Stimulated activated CD4-positive, alpha-beta T cell treated with anti-CD3 and anti-CD28 coated beads, TNF-alpha, amount 100 ng/mL, for 24 hours (primary cell): Measurements from ENCODE around the gene SLC10A7.

Source experiments
- DNase-seq, 3 experiments: peaks; one replicate each; pipeline ENCODE4 v3.0.0-alpha.2; 2020; ENCODE audit warnings: low read depth in 3 of 3

Gene SLC10A7

DNA sequence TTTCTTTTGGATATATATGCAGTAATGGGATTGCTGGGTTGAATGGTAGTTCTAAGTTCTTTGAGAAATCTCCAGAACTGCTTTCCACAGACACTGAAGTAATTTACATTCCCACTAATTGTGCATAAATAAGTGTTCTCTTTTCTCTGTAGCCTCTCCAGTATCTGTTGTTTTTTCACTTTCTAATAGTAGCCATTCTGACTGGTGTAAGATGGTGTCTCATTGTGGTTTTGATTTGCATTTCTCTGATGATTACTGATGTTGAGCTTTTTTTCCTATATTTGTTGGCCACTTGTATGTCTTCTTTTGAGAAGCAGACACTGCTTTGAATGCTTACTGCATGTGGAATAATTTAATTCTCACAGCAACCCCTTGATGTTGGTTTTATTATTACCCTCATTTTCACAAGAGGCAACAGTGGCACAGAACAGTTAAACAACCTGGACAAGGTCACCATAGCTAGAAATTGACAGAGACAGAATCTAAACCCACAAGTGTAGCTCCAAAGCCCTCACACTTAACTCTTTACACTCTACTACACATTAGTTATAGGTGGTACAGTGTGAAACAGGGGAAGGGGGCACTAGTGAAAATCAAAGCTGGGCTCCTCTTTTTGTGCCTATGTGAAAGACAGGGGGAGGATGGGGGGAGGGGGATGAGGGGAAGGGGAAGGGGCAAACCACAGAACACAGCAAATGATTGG is 211.3 kb downstream of the SLC10A7 start:
- DNase-seq, result no peak

GRCh38 chr4:146308951-146309350 is 212.8 kb downstream of the SLC10A7 start:
- DNase-seq, result no peak

DNA sequence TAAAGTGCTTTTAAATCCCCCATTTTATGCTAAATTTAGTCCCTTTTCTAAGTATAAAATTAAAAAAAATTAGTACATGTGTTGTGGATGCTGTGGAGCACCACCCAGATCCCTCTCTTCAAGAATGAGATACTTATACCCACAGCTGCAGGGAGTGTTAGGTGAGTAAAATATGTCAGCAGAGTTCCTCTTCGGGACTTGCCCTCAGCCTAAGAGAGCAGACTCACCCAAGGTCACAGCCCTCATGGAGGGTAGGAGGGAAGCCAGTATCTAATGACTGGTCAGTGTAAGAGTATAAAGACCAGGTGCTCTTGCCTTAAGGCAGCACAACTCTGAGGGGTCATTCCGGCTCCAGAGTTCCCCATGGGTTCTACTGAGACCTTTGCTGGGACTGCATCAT is 218.9 kb downstream of the SLC10A7 start:
- no peak for DNase-seq

DNA sequence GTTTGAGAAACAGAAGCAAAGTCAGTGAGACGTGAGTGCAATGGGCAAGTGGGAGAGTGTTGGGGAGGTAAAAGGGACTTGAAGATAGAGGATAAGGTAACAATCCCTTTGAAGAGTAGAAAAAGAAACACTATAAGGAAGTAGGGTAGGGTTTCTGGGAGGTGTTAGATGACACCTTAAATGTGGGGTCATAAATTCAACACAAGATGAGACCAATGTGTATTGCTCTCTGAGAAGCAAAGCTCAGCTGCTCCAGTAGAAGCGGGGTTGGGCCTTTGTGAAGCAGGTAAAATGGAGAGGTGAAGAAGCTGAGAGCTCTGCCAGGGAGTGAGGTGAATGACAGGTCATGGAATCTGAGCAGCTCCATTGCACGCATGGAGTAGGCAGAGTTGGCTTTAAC is 222.1 kb downstream of the SLC10A7 start:
- no peak for DNase-seq

- DNase-seq, result no peak
Measured at GRCh38 chr4:146294776-146295175, 227.0 kb downstream of the SLC10A7 start.

GRCh38 chr4:146292508-146292907 is 229.2 kb downstream of the SLC10A7 start:
- no peak for DNase-seq

GRCh38 chr4:146291313-146291712 is 230.4 kb downstream of the SLC10A7 start:
- DNase-seq, result no peak

GRCh38 chr4:146288193-146288592 is 233.5 kb downstream of the SLC10A7 start:
- no peak for DNase-seq

- DNase-seq, result no peak
Measured at GRCh38 chr4:146285037-146285436, 236.7 kb downstream of the SLC10A7 start.

DNA sequence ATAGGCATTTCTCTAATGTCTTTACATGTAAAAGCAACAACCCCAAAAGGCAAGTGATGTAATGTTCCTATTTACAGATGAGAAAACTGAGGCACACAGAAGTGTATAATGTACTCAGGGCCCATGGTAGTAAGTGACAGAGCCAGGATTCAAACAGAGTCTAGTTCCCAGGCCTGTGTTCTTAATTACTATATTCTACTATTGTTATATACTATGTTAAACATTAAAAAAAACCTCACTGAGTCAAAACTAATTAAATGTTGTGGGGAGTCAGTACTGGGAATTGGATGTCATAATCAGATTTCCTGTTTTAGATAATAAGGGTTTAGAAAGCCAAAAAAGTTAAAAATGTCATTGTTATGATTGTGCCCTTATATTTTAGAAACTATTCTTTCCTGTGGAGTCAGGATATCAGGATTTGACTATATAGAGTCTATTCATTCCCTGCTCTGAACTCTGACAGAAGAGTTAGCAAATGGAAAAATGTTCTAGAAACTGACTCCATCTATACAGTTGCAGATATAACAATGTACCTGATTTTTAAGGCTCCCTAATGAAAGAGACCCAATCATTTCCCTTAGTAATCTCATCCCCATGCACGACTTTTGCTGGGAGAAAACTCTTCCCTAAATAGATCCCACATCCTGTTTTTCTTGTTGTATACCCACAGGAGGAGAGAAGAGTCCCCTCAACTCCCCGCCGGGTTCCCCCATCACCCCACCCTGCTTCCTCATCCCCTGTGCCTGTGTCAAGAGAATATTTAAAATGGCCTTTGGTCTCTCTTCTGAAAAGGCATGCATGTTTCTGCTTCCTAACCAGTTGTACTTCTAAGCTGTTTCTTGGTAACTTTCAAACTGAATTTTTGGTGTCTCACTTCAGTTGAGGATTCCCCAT is 237.7 kb downstream of the SLC10A7 start:
- no peak for DNase-seq

- DNase-seq, result no peak
Measured at GRCh38 chr4:146282657-146283056, 239.1 kb downstream of the SLC10A7 start.

- DNase-seq, result no peak
Measured at GRCh38 chr4:146278986-146279385, 242.8 kb downstream of the SLC10A7 start.

GRCh38 chr4:146275370-146275769 is 246.4 kb downstream of the SLC10A7 start:
- DNase-seq, result no peak

DNA sequence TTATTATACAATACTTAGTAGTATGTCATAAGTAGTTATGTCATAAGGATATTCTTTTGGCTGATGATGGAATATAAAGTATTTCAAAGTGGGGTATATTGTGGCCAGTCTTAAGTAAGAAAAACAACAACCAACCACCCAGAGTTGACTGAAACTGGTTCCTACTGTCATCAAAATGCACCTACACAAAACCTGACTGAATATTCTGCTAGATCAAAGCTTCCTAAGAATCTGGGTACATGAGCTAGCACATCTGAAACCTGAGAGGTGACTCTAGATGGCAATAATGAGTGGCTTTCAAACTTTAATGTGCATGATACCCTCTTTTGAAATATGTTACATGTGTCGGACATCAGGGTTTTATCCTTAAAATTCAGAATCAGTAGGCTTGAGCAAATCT is 247.0 kb downstream of the SLC10A7 start:
- DNase-seq, result no peak

DNA sequence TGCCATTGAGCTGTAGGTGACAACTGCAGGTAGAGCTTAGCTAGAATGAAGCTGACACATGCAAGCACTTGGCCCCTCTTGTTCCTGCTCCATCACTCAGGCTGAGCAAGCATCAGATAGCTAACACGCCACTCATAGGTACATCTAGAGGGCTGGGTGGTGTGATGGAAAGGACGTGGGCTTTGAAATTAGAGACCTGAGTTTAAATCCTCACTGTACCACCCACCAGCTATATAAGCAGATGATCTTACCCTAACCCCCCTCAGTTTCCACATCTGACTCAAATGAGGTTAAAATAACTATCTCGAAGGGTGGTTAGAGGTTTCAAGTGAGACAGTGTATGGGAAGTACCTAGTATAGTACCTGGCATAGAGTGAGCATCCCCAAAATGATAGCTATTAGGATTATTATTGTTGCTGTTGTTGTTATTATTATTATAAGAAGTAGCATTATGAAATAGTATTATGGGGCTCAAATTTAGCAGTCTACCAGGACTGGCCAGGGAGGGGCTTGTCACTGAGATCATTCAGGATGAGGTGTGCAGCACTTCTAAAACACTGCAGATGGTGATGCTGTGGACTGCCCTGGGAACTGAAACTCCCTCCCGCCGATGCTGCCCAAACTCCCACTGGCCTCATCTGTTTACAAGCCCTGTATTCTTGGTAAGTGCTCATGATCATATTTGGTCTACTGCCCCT is 248.4 kb downstream of the SLC10A7 start:
- DNase-seq, result no peak

- no peak for DNase-seq
Measured at GRCh38 chr4:146271466-146271865, 250.3 kb downstream of the SLC10A7 start.

DNA sequence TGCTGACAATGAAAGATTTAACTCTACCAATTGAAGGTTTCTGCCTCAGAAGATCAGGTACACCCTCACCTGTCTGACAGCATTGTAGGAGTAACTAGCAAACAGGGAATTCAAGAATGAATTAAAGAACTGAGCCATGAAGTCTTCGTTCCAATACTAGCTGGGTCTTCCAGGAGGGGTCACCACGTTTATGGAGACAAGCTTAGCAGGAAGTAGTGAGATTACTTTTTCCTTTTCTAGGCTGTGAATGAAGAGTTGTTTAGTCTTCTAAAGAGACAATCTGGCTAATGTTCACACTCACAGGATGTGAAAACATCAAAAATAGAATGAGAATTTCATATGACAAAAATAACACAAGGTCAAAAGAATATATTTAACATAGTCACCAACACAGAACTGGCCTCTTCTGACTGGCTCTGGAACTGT is 252.5 kb downstream of the SLC10A7 start:
- DNase-seq, result no peak

- DNase-seq, result no peak
Measured at GRCh38 chr4:146267826-146268225, 253.9 kb downstream of the SLC10A7 start.

DNA sequence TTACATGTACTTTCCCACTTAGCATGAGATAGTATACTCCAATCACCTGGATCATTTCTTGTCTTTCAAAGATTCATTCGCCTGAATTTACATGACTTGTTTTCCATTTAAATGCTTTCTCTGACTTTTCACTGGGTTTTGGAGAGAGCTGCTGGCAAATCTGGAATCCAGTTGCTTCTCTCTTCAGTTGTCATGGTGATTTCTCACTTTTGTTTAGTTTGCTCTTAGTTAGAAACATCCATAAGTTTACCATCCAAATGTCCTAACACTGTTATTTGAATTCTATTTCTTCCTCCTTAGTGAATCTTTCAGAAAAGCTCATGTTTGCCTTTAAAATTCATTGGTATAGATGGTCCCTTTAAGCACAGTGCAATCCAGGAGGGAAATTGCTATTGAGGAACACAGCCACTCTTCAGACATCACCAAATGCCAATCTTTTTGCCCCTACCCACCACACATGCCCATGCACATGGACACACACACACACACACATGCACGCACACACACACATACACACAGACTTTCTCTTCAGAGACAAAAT is 255.7 kb downstream of the SLC10A7 start:
- DNase-seq, result no peak

- DNase-seq, result no peak
Measured at GRCh38 chr4:146263793-146264192, 257.9 kb downstream of the SLC10A7 start.

DNA sequence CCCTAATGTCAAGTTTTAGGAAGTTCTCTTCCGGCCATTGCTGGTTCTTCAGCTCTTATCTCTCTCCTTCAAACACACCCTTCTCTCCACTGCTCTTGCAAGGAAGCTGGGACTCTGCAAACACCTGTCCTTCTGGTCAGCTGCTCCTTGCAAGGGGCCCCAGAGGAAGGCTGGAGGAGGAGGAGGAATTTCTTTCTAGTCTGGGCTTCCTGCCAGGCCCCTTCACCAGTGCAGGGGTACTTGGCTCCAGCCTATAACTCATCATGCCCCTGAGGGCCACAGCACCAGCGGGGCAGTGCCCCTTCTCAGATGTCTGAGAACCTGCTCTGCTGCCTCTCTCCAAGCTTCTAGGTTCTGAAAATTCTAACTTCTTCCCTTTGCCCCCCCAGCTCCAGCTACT is 260.7 kb downstream of the SLC10A7 start:
- no peak for DNase-seq

DNA sequence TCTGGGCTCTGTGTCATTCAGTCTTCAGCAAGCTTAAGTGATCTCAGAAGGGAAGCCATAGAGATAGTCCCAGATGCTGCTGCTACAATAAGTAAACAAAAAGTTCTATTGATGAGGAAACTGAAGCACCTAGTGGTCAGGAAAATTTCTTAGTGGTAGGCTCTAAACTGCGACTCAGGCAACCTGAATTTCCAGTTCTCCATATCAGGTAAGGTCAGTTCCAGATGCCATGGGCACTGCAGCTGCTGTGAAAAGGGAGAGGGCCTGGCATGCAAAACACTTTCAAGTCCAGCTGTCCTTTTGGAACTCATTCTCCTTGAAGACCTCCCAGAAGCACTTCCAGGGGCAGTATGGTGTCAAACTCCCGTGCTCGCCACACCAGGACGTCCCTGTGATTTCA is 261.2 kb downstream of the SLC10A7 start:
- DNase-seq, result no peak
